HEK293 (cell line): ENCODE measurements around the gene ASXL3.

Source experiments
- CTCF ChIA-PET: fragments of 350-600 bp; formaldehyde crosslinking; extraction: SDS; loops from one replicate; lab custom pipeline; 2021; ENCODE audit warnings: antibody characterized with exemption; lab: Yijun Ruan, JAX
- POLR2A ChIA-PET: fragments of 300-600 bp; formaldehyde crosslinking; extraction: SDS; loops from one replicate; lab custom pipeline; 2020; ENCODE audit warnings: antibody characterized with exemption, inconsistent platforms; lab: Yijun Ruan, JAX
- H3K27ac ChIP-seq: fragments of 200-500 bp; sonication (Bioruptor generic); 2 replicates; pipeline ENCODE4 v1.5.1; 2014; ENCODE audit warnings: low read depth, low read length, control low read depth, inconsistent platforms; ENCODE audit errors: extremely low read depth
- H3K36me3 ChIP-seq, 2 experiments: fragments of 200-500 bp in 1 of 2; sonication (Bioruptor generic) in 1 of 2; 1 replicate in 1 of 2; 2 replicates in 1 of 2; pipeline ENCODE4 v1.5.1; 2014 to 2017; ENCODE audit warnings: inconsistent platforms in 2 of 2, low read length in 2 of 2; ENCODE audit not compliant: control insufficient read depth in 2 of 2, insufficient read depth in 1 of 2
- H3K4me1 ChIP-seq: fragments of 200-500 bp; sonication (Bioruptor generic); 2 replicates; pipeline ENCODE4 v1.5.1; 2014; ENCODE audit warnings: mild to moderate bottlenecking, low read length, inconsistent platforms; ENCODE audit not compliant: control insufficient read depth, insufficient read depth
- H3K4me3 ChIP-seq: 2 replicates; pipeline ENCODE4 v1.5.1; 2011; ENCODE audit warnings: low read depth, mild to moderate bottlenecking, control low read depth, low read length, moderate library complexity
- H3K9me3 ChIP-seq: fragments of 200-500 bp; sonication (Bioruptor generic); 2 replicates; pipeline ENCODE4 v1.5.1; 2014; ENCODE audit warnings: low read depth, low read length, inconsistent platforms; ENCODE audit not compliant: control insufficient read depth, insufficient read depth
- GFI1B ChIP-seq: fragments of 450-650 bp; formaldehyde crosslinking; IDR thresholded peaks from 2 replicates; pipeline ENCODE4 v1.5.1; 2016; ENCODE audit warnings: missing biosample characterization, missing genetic modification characterization
- PRDM1 ChIP-seq: fragments of 450-650 bp; formaldehyde crosslinking; IDR thresholded peaks from 2 replicates; pipeline ENCODE4; 2016; ENCODE audit warnings: missing biosample characterization, missing genetic modification characterization
- SCRT2 ChIP-seq: fragments of 450-650 bp; formaldehyde crosslinking; IDR thresholded peaks from 2 replicates; pipeline ENCODE4 v1.5.1; 2016; ENCODE audit warnings: missing biosample characterization, missing genetic modification characterization
- SETDB1 ChIP-seq: IDR thresholded peaks from one replicate; pipeline ENCODE4 v1.6.1; 2017; ENCODE audit warnings: mild to moderate bottlenecking, low read length, moderate library complexity, mixed read lengths; ENCODE audit not compliant: insufficient read length
- TRIM28 ChIP-seq: IDR thresholded peaks from 2 replicates; pipeline ENCODE4 v1.6.1; 2011; ENCODE audit warnings: low read length, control low read depth, borderline replicate concordance
- ZBTB10 ChIP-seq: fragments of 450-650 bp; formaldehyde crosslinking; IDR thresholded peaks from 2 replicates; pipeline ENCODE4 v1.5.1; 2016; ENCODE audit warnings: missing biosample characterization, missing genetic modification characterization
- ZBTB48 ChIP-seq: fragments of 450-650 bp; formaldehyde crosslinking; IDR thresholded peaks from 2 replicates; pipeline ENCODE4 v1.5.1; 2016; ENCODE audit warnings: missing biosample characterization, missing genetic modification characterization
- ZNF24 ChIP-seq: fragments of 450-650 bp; formaldehyde crosslinking; IDR thresholded peaks from 2 replicates; pipeline ENCODE4 v1.5.1; 2016; ENCODE audit warnings: missing biosample characterization, missing genetic modification characterization
- ZNF274 ChIP-seq, 2 experiments: fragments of 200-500 bp in 1 of 2; fragments of 450-650 bp in 1 of 2; sonication (Bioruptor generic) in 1 of 2; formaldehyde crosslinking in 1 of 2; IDR thresholded peaks; 2 replicates each; pipeline versions ENCODE4 v1.5.1 to v1.6.1; 2014 to 2016; ENCODE audit warnings: borderline replicate concordance in 1 of 2, inconsistent platforms in 1 of 2, low read length in 1 of 2, missing biosample characterization in 1 of 2, missing genetic modification characterization in 1 of 2
- ZNF521 ChIP-seq: fragments of 450-650 bp; formaldehyde crosslinking; IDR thresholded peaks from 2 replicates; pipeline ENCODE4 v1.5.1; 2017; ENCODE audit warnings: missing biosample characterization, mild to moderate bottlenecking, missing genetic modification characterization
- ZNF670 ChIP-seq: fragments of 450-650 bp; formaldehyde crosslinking; IDR thresholded peaks from 2 replicates; pipeline ENCODE4 v1.5.1; 2016; ENCODE audit warnings: missing biosample characterization, missing genetic modification characterization, low read depth
- ZXDB ChIP-seq: fragments of 450-650 bp; formaldehyde crosslinking; IDR thresholded peaks from 2 replicates; pipeline ENCODE4 v1.5.1; 2016; ENCODE audit warnings: missing biosample characterization, missing genetic modification characterization
- TF ChIP-seq, protein P1 (sequence below): fragments of 450-650 bp; formaldehyde crosslinking; optimal IDR thresholded peaks from 2 replicates; pipeline ENCODE3; 2016; ENCODE audit warnings: missing biosample characterization, mild to moderate bottlenecking, missing genetic modification characterization
- TF ChIP-seq, protein P2 (sequence below): fragments of 450-650 bp; formaldehyde crosslinking; IDR thresholded peaks from 2 replicates; pipeline ENCODE4 v1.5.1; 2017; ENCODE audit warnings: missing biosample characterization, missing genetic modification characterization

ASXL3 gene

DNA sequence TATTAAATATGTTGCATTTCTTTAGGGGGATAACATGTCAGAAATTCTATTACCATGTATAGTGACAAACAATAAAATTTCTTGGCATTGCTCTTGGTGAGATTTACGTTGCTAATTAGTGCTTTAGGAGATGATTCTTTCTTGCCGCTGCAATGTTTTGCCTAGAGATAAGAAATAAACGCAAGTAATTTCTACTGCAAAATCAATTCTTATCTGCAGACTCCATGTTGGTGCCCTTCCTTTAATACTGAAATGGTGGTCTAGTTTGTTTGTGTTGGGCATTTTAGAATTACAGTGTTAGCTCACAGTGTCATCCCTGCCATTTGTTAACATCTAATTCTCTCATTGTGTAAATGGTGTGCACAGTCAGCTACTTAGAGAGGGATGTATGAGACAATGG lies 34.6 kb downstream of the ASXL3 start (continued):
- no peak for TF ChIP-seq ZBTB10
- peak; percentile 73; the same call in 1 of the 2 replicates for TF ChIP-seq TRIM28
- TF ChIP-seq, all 188 proteins: peak for 8

GRCh38 chr18:33616556-33616955 lies 38.5 kb downstream of the ASXL3 start:
- Histone ChIP-seq H3K4me1 (peaks cover 12% of the 10 kb centered on the region; the same call in 1 of the 2 replicates), H3K27ac (no peak overlapping the region), H3K36me3 (no peaks in the 10 kb centered on the region), H3K9me3 (no peaks in the 10 kb centered on the region), H3K4me3 (no peak overlapping the region)
- POLR2A ChIA-PET = no interaction called here
- CTCF ChIA-PET = interaction anchor here (1.4 kb wide), 1 partner anchor 11 kb away, joined by 3 read pairs; no protein-coding TSS in a partner anchor
- TF ChIP-seq SETDB1 (peak; percentile 47), ZBTB48 (tag by site-specific recombination) (no peak)

DNA sequence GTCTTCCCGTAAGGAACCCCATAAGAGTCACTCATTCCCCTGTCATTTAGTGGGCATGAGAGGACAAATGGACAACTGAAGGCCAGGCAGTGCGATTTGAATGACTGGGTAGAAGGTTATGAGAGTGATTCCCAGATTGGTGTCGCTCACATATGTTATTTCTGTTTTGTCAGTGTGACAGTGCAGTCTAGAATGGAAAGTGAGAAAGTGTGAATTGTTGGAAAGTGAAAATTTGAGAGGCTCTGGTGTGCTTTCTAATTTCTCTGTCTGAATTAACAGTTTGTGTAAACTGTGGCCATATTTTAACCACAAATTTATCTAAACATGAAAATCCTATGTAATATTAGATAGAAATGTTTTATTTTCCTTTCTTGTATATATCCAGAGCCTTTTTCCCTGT lies 49.1 kb downstream of the ASXL3 start:
- ChIA-PET POLR2A (no interaction called here), CTCF (no interaction called here)
- no peaks in the 10 kb centered on the region for H3K9me3 ChIP-seq
- H3K4me3 ChIP-seq = no peak overlapping the region
- H3K27ac ChIP-seq = no peak overlapping the region
- no peak for TF ChIP-seq GFI1B (tag by site-specific recombination)
- peak; percentile 93 for TF ChIP-seq PRDM1 (tag by site-specific recombination)
- no peaks in the 10 kb centered on the region for H3K36me3 ChIP-seq
- no peaks in the 10 kb centered on the region; the same call in 1 of the 2 replicates for H3K4me1 ChIP-seq

DNA sequence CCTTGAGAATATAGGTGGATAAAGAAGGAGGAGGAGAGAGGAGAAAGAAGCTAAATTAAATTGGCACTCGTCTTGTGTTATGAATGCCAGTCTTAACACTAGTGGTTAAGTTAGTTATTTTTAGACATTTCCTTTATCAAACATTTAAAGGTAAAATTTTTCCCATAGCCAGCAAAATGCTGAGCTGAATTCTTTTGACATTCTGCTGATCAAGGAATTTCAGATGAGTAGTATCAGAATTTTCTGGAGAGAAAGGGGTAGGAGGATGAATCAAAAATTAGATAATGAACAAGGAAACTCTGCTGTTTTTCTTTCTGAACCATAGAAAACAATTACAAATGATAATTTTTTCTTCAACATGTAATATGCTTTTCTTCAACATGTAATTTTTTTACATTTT lies 52.5 kb downstream of the ASXL3 start:
- Histone ChIP-seq H3K4me1 (no peaks in the 10 kb centered on the region; the same call in 1 of the 2 replicates), H3K36me3 (no peaks in the 10 kb centered on the region), H3K27ac (no peak overlapping the region), H3K9me3 (no peaks in the 10 kb centered on the region), H3K4me3 (no peak overlapping the region)
- TF ChIP-seq ZNF670 (tag by site-specific recombination) (no peak), ZXDB (no peak), SCRT2 (no peak), ZNF24 (tag by site-specific recombination) (no peak), ZNF274 (IDR thresholded peaks at IDR 0.05; ENCODE audit: low read length) (no peak), ZNF274 (tag by site-specific recombination; IDR thresholded peaks at IDR 0.05; ENCODE audit: borderline replicate concordance) (no peak), ZNF521 (no peak)
- TF ChIP-seq, protein P1, sequence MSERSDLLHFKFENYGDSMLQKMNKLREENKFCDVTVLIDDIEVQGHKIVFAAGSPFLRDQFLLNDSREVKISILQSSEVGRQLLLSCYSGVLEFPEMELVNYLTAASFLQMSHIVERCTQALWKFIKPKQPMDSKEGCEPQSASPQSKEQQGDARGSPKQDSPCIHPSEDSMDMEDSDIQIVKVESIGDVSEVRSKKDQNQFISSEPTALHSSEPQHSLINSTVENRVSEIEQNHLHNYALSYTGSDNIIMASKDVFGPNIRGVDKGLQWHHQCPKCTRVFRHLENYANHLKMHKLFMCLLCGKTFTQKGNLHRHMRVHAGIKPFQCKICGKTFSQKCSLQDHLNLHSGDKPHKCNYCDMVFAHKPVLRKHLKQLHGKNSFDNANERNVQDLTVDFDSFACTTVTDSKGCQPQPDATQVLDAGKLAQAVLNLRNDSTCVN (tag by site-specific recombination) = no peak
- TF ChIP-seq, protein P2, sequence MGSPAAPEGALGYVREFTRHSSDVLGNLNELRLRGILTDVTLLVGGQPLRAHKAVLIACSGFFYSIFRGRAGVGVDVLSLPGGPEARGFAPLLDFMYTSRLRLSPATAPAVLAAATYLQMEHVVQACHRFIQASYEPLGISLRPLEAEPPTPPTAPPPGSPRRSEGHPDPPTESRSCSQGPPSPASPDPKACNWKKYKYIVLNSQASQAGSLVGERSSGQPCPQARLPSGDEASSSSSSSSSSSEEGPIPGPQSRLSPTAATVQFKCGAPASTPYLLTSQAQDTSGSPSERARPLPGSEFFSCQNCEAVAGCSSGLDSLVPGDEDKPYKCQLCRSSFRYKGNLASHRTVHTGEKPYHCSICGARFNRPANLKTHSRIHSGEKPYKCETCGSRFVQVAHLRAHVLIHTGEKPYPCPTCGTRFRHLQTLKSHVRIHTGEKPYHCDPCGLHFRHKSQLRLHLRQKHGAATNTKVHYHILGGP (tag by site-specific recombination) = no peak
- ChIA-PET POLR2A (no interaction called here), CTCF (interaction anchor here (0.6 kb wide), 1 partner anchor 258 kb away, joined by 3 read pairs; no protein-coding TSS in a partner anchor)
